HepG2 (cell line): ENCODE data around the gene RFC1. TPM values are rescaled to one million over a fixed set of nuclear protein-coding genes. Genes with fewer than 3 reads are reported as not detected.

Source experiments
- ATAC-seq: fragments of 200-7000 bp; cut with Tn5 transposase; 3 replicates; pipeline ENCODE4 v1.9.1; 2020; ENCODE audit warnings: mild to moderate bottlenecking, moderate library complexity
- BruUV-seq: library from RNA; stranded (reverse); fragments of 400-500 nt; replicated peaks from 2 replicates; lab custom pipeline; 2021; lab: Mats Ljungman, UMichigan
- CTCF ChIA-PET: fragments of 300-600 bp; formaldehyde crosslinking; extraction: SDS; loops from one replicate; lab custom pipeline; 2021; ENCODE audit warnings: low total read pairs, inconsistent platforms, low intra/inter-chr PET ratio; lab: Yijun Ruan, JAX
- POLR2A ChIA-PET: fragments of 350-600 bp; sonication (Branson Sonifier 250); formaldehyde crosslinking; loops from one replicate; lab custom pipeline; 2020; ENCODE audit warnings: antibody characterized with exemption, inconsistent platforms; lab: Yijun Ruan, JAX
- DNase-seq: peaks from one replicate; pipeline ENCODE4 v3.0.0-alpha.2; 2015; ENCODE audit warnings: low spot score
- FAIRE-seq: peaks from 3 replicates; lab custom pipeline; 2011; peaks lifted over from hg19 to GRCh38; lab: Jason Lieb, UNC
- H2AFZ ChIP-seq: one replicate; pipeline ENCODE4 v1.6.1; 2011; ENCODE audit warnings: low read length, inconsistent platforms
- H3K27ac ChIP-seq: fragments of 300-600 bp; 3 replicates; pipeline ENCODE4 v1.8.0; 2011; ENCODE audit warnings: mixed run types, mild to moderate bottlenecking, mixed read lengths, low read length, inconsistent platforms; ENCODE audit not compliant: insufficient read depth; ENCODE audit errors: extremely low read length
- H3K27me3 ChIP-seq, 2 experiments: fragments of 200-600 bp in 1 of 2; 2 replicates in 1 of 2; 3 replicates in 1 of 2; pipeline versions ENCODE4 v1.6.0 to v1.8.0; 2011; ENCODE audit warnings: low read length in 2 of 2, mild to moderate bottlenecking in 2 of 2, moderate library complexity in 2 of 2, inconsistent platforms in 1 of 2; ENCODE audit not compliant: insufficient read depth in 2 of 2, control insufficient read depth in 1 of 2
- H3K36me3 ChIP-seq, 2 experiments: fragments of 200-600 bp in 1 of 2; replicated peaks in 1 of 2; 2 replicates in 1 of 2; 3 replicates in 1 of 2; pipeline versions ENCODE4 v1.5.1 to v1.8.0; 2011; ENCODE audit warnings: low read length in 2 of 2, inconsistent platforms in 1 of 2; ENCODE audit not compliant: insufficient read depth in 2 of 2, control insufficient read depth in 1 of 2
- H3K4me1 ChIP-seq: 2 replicates; pipeline ENCODE4 v1.5.1; 2012; ENCODE audit warnings: low read length, inconsistent platforms; ENCODE audit not compliant: insufficient read depth
- H3K4me2 ChIP-seq: 2 replicates; pipeline ENCODE4 v1.6.0; 2011; ENCODE audit warnings: low read depth, low read length, inconsistent platforms
- H3K4me3 ChIP-seq, 3 experiments: fragments of 200-600 bp in 1 of 3; sonication (generic), shearing (Covaris generic) in 1 of 3; replicated peaks in 1 of 3; 2 replicates each; pipeline ENCODE4 v1.5.1; 2011 to 2016; ENCODE audit warnings: low read length in 3 of 3, inconsistent platforms in 2 of 3, low read depth in 2 of 3, mild to moderate bottlenecking in 2 of 3, control low read depth in 1 of 3, mixed read lengths in 1 of 3; ENCODE audit not compliant: insufficient read depth in 1 of 3
- H3K79me2 ChIP-seq: one replicate; pipeline ENCODE4 v1.6.1; 2011; ENCODE audit warnings: low read length, inconsistent platforms; ENCODE audit not compliant: insufficient read depth
- H3K9ac ChIP-seq: 2 replicates; pipeline ENCODE4 v1.6.0; 2011; ENCODE audit warnings: mild to moderate bottlenecking, low read depth, low read length, inconsistent platforms; ENCODE audit not compliant: insufficient read depth
- H3K9me3 ChIP-seq: 2 replicates; pipeline ENCODE4 v1.5.1; 2012; ENCODE audit warnings: mild to moderate bottlenecking, low read length
- H4K20me1 ChIP-seq: 2 replicates; pipeline ENCODE4 v1.6.0; 2011; ENCODE audit warnings: inconsistent platforms, mild to moderate bottlenecking, low read length, moderate library complexity; ENCODE audit not compliant: insufficient read depth
- CREB1 ChIP-seq, 2 experiments: fragments of 450-650 bp in 1 of 2; IDR thresholded peaks; 2 replicates each; pipeline ENCODE4 v1.6.1; 2016 to 2017; ENCODE audit warnings: control low read depth in 1 of 2, mild to moderate bottlenecking in 1 of 2, missing compliant biosample characterization in 1 of 2, missing genetic modification characterization in 1 of 2
- KDM1A ChIP-seq: IDR thresholded peaks from 2 replicates; pipeline ENCODE4 v1.6.1; 2016; ENCODE audit warnings: missing compliant biosample characterization
- MAFF ChIP-seq: IDR thresholded peaks from 2 replicates; pipeline ENCODE4 v1.6.1; 2011; ENCODE audit warnings: low read depth, low read length, improper control_type of control experiment
- MAFK ChIP-seq, 2 experiments: IDR thresholded peaks in 1 of 2; conservative IDR thresholded peaks in 1 of 2; 2 replicates each; pipeline ENCODE4 v1.6.1; 2011; ENCODE audit warnings: improper control_type of control experiment in 2 of 2, low read length in 2 of 2
- NFIB ChIP-seq: sonication (generic); formaldehyde crosslinking; IDR thresholded peaks from 2 replicates; pipeline ENCODE4 v1.9.0; 2021; ENCODE audit warnings: missing genetic modification reagents, mild to moderate bottlenecking, borderline replicate concordance
- PLRG1 ChIP-seq: fragments of 450-650 bp; conservative IDR thresholded peaks from 2 replicates; pipeline ENCODE4 v1.6.1; 2016
- RCOR2 ChIP-seq: IDR thresholded peaks from 2 replicates; pipeline ENCODE4 v1.6.1; 2016; ENCODE audit warnings: missing biosample characterization, missing genetic modification reagents
- ZMYM3 ChIP-seq: sonication (generic); formaldehyde crosslinking; IDR thresholded peaks from 2 replicates; pipeline ENCODE4 v1.5.1; 2020; ENCODE audit warnings: mild to moderate bottlenecking, missing genetic modification reagents
- ZNF460 ChIP-seq: sonication (generic); formaldehyde crosslinking; IDR thresholded peaks from 2 replicates; pipeline ENCODE4 v1.5.1; 2020; ENCODE audit warnings: missing genetic modification reagents, mild to moderate bottlenecking, borderline replicate concordance
- ZNF607 ChIP-seq: sonication (generic); formaldehyde crosslinking; IDR thresholded peaks from 2 replicates; pipeline ENCODE4 v1.5.1; 2020; ENCODE audit warnings: missing genetic modification reagents, mild to moderate bottlenecking, borderline replicate concordance
- ZNF788 ChIP-seq: sonication (generic); formaldehyde crosslinking; IDR thresholded peaks from 2 replicates; pipeline ENCODE4 v1.5.0; 2020; ENCODE audit warnings: mild to moderate bottlenecking, missing genetic modification reagents, borderline replicate concordance
- WGBS: methylation state at CpG from one replicate; pipeline ENCODE4 v1.1.6; 2017; ENCODE audit warnings: low lambda C conversion rate; 5-methylcytosine and 5-hydroxymethylcytosine counted together
- in situ Hi-C: cut with HindIII; loops from 2 replicates; pipeline ENCODE4 v1.10.0; 2017; ENCODE audit warnings: low pct_unique_long_range_greater_than_20kb; ENCODE audit not compliant: extremely low pct_ligation_motif_present
- intact Hi-C: fragments of 100-400 bp; cut with micrococcal nuclease; formaldehyde crosslinking; loops from one replicate; pipeline ENCODE4 v1.10.0; 2022; ENCODE audit not compliant: unreplicated experiment
- polyA plus RNA-seq, 8 experiments: library from polyadenylated mRNA; depleted of rRNA in 3 of 8; stranded (reverse) in 7 of 8; unstranded in 1 of 8; fragments of >200 nt; fragmentation: Illumina TruSeq in 4 of 8; extraction: Trizol in 4 of 8; gene quantifications; 2 replicates each; pipeline versions ENCODE4 v1.2.1 to v1.2.3, GENCODE V29; 2011 to 2016; ENCODE audit warnings: low read depth in 4 of 8, missing spikeins in 1 of 8, mixed read lengths in 1 of 8; ENCODE audit not compliant: insufficient read depth in 1 of 8
- total RNA-seq, 5 experiments: library from RNA; depleted of rRNA; stranded (reverse); fragments of >200 nt; fragmentation: Illumina TruSeq; extraction: Trizol; gene quantifications; 2 replicates each; pipeline ENCODE4 v1.2.3, GENCODE V29; 2016; ENCODE audit warnings: low read depth in 1 of 5
- TF ChIP-seq, protein P1 (sequence below): sonication (generic); formaldehyde crosslinking; IDR thresholded peaks from one replicate; pipeline ENCODE4 v1.5.1; 2020; ENCODE audit warnings: mild to moderate bottlenecking, missing genetic modification reagents; ENCODE audit errors: not compliant biosample characterization

RFC1 gene
- total and polyA plus RNA-seq, 2 of the 13 experiments (the other 11 are each of a cell fraction or from before 2014, with no cell fraction given) = 15.9 to 78.8 TPM

- 73% methylated on average over 3 of the region's 3 CpGs for WGBS
- no peaks in the 10 kb centered on the region for H3K27me3 ChIP-seq
- POLR2A ChIA-PET = no interaction called here
- no peak overlapping the region for H3K4me2 ChIP-seq
- ATAC-seq = no peak
- H3K36me3 ChIP-seq = no peaks in the 10 kb centered on the region
- no peaks in the 10 kb centered on the region for H3K9me3 ChIP-seq
- H3K4me3 ChIP-seq = no peak overlapping the region
- intact Hi-C loops = no loop called here
- no peak overlapping the region for H3K27ac ChIP-seq
- no peak overlapping the region for H2AFZ ChIP-seq
- no peak overlapping the region for H3K9ac ChIP-seq
- no peak for DNase-seq
- H4K20me1 ChIP-seq = no peaks in the 10 kb centered on the region
- TF ChIP-seq MAFF (peak; percentile 6; the same call in 1 of the 2 replicates), MAFK (conservative IDR thresholded peaks at IDR 0.05 in 1 of 2, IDR thresholded peaks at IDR 0.05 in 1 of 2; ENCODE audit: low read length in 2 of 2) (peak; percentile 2 to 32; a peak in 1 of 4 replicates), ZMYM3 (CRISPR knock-in tag) (no peak), CREB1 (IDR thresholded peaks at IDR 0.05) (no peak), CREB1 (CRISPR knock-in tag; IDR thresholded peaks at IDR 0.05) (no peak), PLRG1 (no peak)
- in situ Hi-C loops = no loop called here
- no TSS peak for BruUV-seq
- FAIRE-seq = no peak
- CTCF ChIA-PET = no interaction called here
- peaks cover 17% of the 10 kb centered on the region for H3K4me1 ChIP-seq
- H3K79me2 ChIP-seq = no peaks in the 10 kb centered on the region
Measured at GRCh38 chr4:39394706-39395105, 28.5 kb upstream of the RFC1 start.

- Histone ChIP-seq H3K27ac (no peak overlapping the region), H4K20me1 (no peaks in the 10 kb centered on the region), H3K4me3 (no peak overlapping the region), H3K79me2 (no peaks in the 10 kb centered on the region), H3K4me2 (no peak overlapping the region), H3K9me3 (no peaks in the 10 kb centered on the region), H3K27me3 (no peaks in the 10 kb centered on the region), H3K36me3 (no peaks in the 10 kb centered on the region), H3K9ac (no peak overlapping the region), H2AFZ (no peak overlapping the region), H3K4me1 (peaks cover 17% of the 10 kb centered on the region)
- WGBS = 78% methylated on average over 6 of the region's 6 CpGs
- in situ Hi-C loops (no loop called here), intact Hi-C loops (no loop called here)
- POLR2A ChIA-PET = no interaction called here
- no TSS peak for BruUV-seq
- CTCF ChIA-PET = no interaction called here
- no peak for ATAC-seq
- DNase-seq = no peak
- FAIRE-seq = no peak
- no peak for TF ChIP-seq ZNF607 (CRISPR knock-in tag)
- no peak for TF ChIP-seq RCOR2 (CRISPR knock-in tag)
- no peak for TF ChIP-seq NFIB (CRISPR knock-in tag)
- TF ChIP-seq KDM1A = no peak
- TF ChIP-seq, protein P1, sequence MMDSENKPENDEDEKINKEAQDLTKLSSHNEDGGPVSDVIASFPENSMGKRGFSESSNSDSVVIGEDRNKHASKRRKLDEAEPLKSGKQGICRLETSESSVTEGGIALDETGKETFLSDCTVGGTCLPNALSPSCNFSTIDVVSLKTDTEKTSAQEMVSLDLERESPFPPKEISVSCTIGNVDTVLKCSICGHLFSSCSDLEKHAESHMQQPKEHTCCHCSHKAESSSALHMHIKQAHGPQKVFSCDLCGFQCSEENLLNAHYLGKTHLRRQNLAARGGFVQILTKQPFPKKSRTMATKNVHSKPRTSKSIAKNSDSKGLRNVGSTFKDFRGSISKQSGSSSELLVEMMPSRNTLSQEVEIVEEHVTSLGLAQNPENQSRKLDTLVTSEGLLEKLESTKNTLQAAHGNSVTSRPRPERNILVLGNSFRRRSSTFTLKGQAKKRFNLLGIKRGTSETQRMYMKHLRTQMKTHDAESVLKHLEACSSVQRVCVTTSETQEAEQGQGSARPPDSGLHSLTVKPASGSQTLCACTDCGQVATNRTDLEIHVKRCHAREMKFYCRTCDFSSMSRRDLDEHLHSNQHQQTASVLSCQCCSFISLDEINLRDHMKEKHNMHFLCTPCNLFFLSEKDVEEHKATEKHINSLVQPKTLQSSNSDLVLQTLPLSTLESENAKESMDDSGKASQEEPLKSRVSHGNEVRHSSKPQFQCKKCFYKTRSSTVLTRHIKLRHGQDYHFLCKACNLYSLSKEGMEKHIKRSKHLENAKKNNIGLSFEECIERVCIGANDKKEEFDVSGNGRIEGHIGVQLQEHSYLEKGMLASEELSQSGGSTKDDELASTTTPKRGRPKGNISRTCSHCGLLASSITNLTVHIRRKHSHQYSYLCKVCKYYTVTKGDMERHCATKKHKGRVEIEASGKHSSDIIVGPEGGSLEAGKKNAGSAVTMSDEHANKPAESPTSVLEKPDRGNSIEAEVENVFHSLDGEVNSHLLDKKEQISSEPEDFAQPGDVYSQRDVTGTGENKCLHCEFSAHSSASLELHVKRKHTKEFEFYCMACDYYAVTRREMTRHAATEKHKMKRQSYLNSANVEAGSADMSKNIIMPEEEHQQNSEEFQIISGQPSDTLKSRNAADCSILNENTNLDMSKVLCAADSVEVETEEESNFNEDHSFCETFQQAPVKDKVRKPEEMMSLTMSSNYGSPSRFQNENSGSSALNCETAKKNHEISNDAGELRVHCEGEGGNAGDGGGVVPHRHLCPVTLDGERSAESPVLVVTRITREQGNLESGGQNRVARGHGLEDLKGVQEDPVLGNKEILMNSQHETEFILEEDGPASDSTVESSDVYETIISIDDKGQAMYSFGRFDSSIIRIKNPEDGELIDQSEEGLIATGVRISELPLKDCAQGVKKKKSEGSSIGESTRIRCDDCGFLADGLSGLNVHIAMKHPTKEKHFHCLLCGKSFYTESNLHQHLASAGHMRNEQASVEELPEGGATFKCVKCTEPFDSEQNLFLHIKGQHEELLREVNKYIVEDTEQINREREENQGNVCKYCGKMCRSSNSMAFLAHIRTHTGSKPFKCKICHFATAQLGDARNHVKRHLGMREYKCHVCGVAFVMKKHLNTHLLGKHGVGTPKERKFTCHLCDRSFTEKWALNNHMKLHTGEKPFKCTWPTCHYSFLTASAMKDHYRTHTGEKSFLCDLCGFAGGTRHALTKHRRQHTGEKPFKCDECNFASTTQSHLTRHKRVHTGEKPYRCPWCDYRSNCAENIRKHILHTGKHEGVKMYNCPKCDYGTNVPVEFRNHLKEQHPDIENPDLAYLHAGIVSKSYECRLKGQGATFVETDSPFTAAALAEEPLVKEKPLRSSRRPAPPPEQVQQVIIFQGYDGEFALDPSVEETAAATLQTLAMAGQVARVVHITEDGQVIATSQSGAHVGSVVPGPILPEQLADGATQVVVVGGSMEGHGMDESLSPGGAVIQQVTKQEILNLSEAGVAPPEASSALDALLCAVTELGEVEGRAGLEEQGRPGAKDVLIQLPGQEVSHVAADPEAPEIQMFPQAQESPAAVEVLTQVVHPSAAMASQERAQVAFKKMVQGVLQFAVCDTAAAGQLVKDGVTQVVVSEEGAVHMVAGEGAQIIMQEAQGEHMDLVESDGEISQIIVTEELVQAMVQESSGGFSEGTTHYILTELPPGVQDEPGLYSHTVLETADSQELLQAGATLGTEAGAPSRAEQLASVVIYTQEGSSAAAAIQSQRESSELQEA (CRISPR knock-in tag) = no peak
- TF ChIP-seq ZNF788 (CRISPR knock-in tag) = no peak
- TF ChIP-seq ZNF460 (CRISPR knock-in tag) = no peak
Measured at GRCh38 chr4:39390603-39391002, 24.4 kb upstream of the RFC1 start.
